ENCODE results near the gene CNN3.
A peak's percentile ranks its signal among the peaks of the same experiment; 100 is the strongest.
"Not testable (repeated sequence)": the region's sequence is repeated elsewhere in the genome, so short reads cannot be mapped to it uniquely, and the experiment has no call there.

CNN3 gene

GRCh38 chr1:94949681-94950661 is 23.1 kb upstream of the CNN3 start:
- DNase-seq = no peak

GRCh38 chr1:94947437-94947836 is 20.5 kb upstream of the CNN3 start:
- DNase-seq = no peak

GRCh38 chr1:94946886-94947285 is 20.0 kb upstream of the CNN3 start:
- no peak for DNase-seq

GRCh38 chr1:94942171-94943128 is 15.5 kb upstream of the CNN3 start:
- DNase-seq = no peak

GRCh38 chr1:94941480-94941879 is 14.6 kb upstream of the CNN3 start:
- DNase-seq = not testable (repeated sequence)

- DNase-seq = no peak
These were observed 13.8 kb upstream of the CNN3 start for GRCh38 chr1:94940738-94941137.

GRCh38 chr1:94937820-94938219 is 10.9 kb upstream of the CNN3 start:
- DNase-seq = no peak

GRCh38 chr1:94936861-94937620 is 10.1 kb upstream of the CNN3 start:
- DNase-seq = no peak

- no peak for DNase-seq
These were observed 8.6 kb upstream of the CNN3 start for GRCh38 chr1:94935476-94935875.

- no peak for DNase-seq
These were observed 8.1 kb upstream of the CNN3 start for GRCh38 chr1:94935034-94935433.

- no peak for DNase-seq
These were observed 7.6 kb upstream of the CNN3 start for GRCh38 chr1:94934551-94934950.

GRCh38 chr1:94931254-94931841 is 4.4 kb upstream of the CNN3 start:
- DNase-seq = no peak

GRCh38 chr1:94929351-94930217 is 2.7 kb upstream of the CNN3 start:
- peak in 3 of 58 donors; percentile 9 to 51 (median 41) for DNase-seq

GRCh38 chr1:94928293-94928939 is 1.5 kb upstream of the CNN3 start:
- DNase-seq = peak in 1 of 58 donors; percentile 47

- peak in 48 of 58 donors; percentile 10 to 86 (median 62) for DNase-seq
These were observed 680 bp upstream of the CNN3 start for GRCh38 chr1:94927405-94928175.

GRCh38 chr1:94926126-94926914 is 590 bp downstream of the CNN3 start:
- peak in 53 of 58 donors; percentile 12 to 81 (median 58) for DNase-seq

GRCh38 chr1:94925561-94926125 is 1.3 kb downstream of the CNN3 start:
- DNase-seq = peak in 57 of 58 donors; percentile 10 to 82 (median 64)

Data from anterior cingulate cortex (tissue), 58 donors.